ENCODE results near the gene ENPP1.
A peak's percentile ranks its signal among the peaks of the same experiment; 100 is the strongest.
"Not testable (repeated sequence)": the region's sequence is repeated elsewhere in the genome, so short reads cannot be mapped to it uniquely, and the experiment has no call there.

Gene ENPP1

GRCh38 chr6:131877999-131878789 is 70.4 kb downstream of the ENPP1 start:
- DNase-seq (ENCODE audit: low read depth in 2 of 2), result no peak

GRCh38 chr6:131883016-131883415 is 75.2 kb downstream of the ENPP1 start:
- DNase-seq (ENCODE audit: low read depth in 2 of 2), result no peak

GRCh38 chr6:131885237-131885636 is 77.4 kb downstream of the ENPP1 start:
- no peak for DNase-seq (ENCODE audit: low read depth in 2 of 2)

GRCh38 chr6:131886517-131886916 is 78.7 kb downstream of the ENPP1 start:
- no peak for DNase-seq (ENCODE audit: low read depth in 2 of 2)

- no peak for DNase-seq (ENCODE audit: low read depth in 2 of 2)
Measured at GRCh38 chr6:131890091-131890490, 82.3 kb downstream of the ENPP1 start.

- no peak for DNase-seq (ENCODE audit: low read depth in 2 of 2)
Measured at GRCh38 chr6:131893198-131893597, 85.4 kb downstream of the ENPP1 start.

GRCh38 chr6:131894493-131895424 is 86.9 kb downstream of the ENPP1 start:
- DNase-seq (ENCODE audit: low read depth in 2 of 2), result no peak

GRCh38 chr6:131897050-131897435 is 89.2 kb downstream of the ENPP1 start:
- no peak for DNase-seq (ENCODE audit: low read depth in 2 of 2)

- no peak for DNase-seq (ENCODE audit: low read depth in 2 of 2)
Measured at GRCh38 chr6:131897621-131898020, 89.8 kb downstream of the ENPP1 start.

- no peak for DNase-seq (ENCODE audit: low read depth in 2 of 2)
Measured at GRCh38 chr6:131898718-131899117, 90.9 kb downstream of the ENPP1 start.

GRCh38 chr6:131900231-131900630 is 92.4 kb downstream of the ENPP1 start:
- no peak for DNase-seq (ENCODE audit: low read depth in 2 of 2)

GRCh38 chr6:131901326-131901873 is 93.6 kb downstream of the ENPP1 start:
- DNase-seq (ENCODE audit: low read depth in 2 of 2), result not testable (repeated sequence)

GRCh38 chr6:131903734-131904133 is 95.9 kb downstream of the ENPP1 start:
- DNase-seq (ENCODE audit: low read depth in 2 of 2), result not testable (repeated sequence)

GRCh38 chr6:131908787-131909186 is 101.0 kb downstream of the ENPP1 start:
- not testable (repeated sequence) for DNase-seq (ENCODE audit: low read depth in 2 of 2)

- peak; percentile 25 to 56 for DNase-seq (ENCODE audit: low read depth in 2 of 2)
Measured at GRCh38 chr6:131909408-131910218, 101.8 kb downstream of the ENPP1 start.

- DNase-seq (ENCODE audit: low read depth in 2 of 2), result no peak
Measured at GRCh38 chr6:131910219-131910589, 102.4 kb downstream of the ENPP1 start.

GRCh38 chr6:131910956-131911355 is 103.1 kb downstream of the ENPP1 start:
- no peak for DNase-seq (ENCODE audit: low read depth in 2 of 2)

GRCh38 chr6:131911951-131912350 is 104.1 kb downstream of the ENPP1 start:
- no peak for DNase-seq (ENCODE audit: low read depth in 2 of 2)

GRCh38 chr6:131914234-131914633 is 106.4 kb downstream of the ENPP1 start:
- DNase-seq (ENCODE audit: low read depth in 2 of 2), result no peak

- peak; percentile 7 to 19 for DNase-seq (ENCODE audit: low read depth in 2 of 2)
Measured at GRCh38 chr6:131914967-131915751, 107.3 kb downstream of the ENPP1 start.

Data from stimulated activated CD8-positive, alpha-beta memory T cell treated with anti-CD3 and anti-CD28 coated beads, Interleukin-7, amount 100 ng/mL, for 4 hours (primary cell).